ENCODE results near the gene WDR4. TPM values are rescaled to one million over a fixed set of nuclear protein-coding genes. Genes with fewer than 3 reads are reported as not detected.

The WDR4 gene
- total RNA-seq, 4 donors from 2014 or later: 4.1 to 20.8 (median 17.2) TPM

DNA sequence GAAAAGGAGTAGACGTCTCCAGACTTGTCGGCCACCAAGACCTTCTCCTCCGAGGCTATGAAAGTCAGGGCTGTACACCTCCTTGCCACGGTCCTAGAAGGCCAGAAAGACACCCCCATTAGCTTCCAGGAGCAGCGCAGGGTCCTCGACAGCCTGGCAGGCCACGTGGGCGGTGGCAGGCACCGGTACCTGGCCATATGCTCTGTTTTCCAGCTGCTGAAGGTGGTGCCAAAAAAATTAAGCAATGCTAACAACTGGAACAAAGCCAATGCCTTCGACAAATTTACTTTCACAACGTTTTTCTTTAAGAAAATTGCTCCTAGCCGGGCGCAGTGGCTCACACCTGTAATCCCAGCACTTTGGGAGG lies 15.9 kb downstream of the WDR4 start:
- intact Hi-C loops (cut with DNase I): no loop called here
- no peak for TF ChIP-seq POLR2A (IDR thresholded peaks at IDR 0.05)
- TF ChIP-seq, protein P1, sequence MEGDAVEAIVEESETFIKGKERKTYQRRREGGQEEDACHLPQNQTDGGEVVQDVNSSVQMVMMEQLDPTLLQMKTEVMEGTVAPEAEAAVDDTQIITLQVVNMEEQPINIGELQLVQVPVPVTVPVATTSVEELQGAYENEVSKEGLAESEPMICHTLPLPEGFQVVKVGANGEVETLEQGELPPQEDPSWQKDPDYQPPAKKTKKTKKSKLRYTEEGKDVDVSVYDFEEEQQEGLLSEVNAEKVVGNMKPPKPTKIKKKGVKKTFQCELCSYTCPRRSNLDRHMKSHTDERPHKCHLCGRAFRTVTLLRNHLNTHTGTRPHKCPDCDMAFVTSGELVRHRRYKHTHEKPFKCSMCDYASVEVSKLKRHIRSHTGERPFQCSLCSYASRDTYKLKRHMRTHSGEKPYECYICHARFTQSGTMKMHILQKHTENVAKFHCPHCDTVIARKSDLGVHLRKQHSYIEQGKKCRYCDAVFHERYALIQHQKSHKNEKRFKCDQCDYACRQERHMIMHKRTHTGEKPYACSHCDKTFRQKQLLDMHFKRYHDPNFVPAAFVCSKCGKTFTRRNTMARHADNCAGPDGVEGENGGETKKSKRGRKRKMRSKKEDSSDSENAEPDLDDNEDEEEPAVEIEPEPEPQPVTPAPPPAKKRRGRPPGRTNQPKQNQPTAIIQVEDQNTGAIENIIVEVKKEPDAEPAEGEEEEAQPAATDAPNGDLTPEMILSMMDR (IDR thresholded peaks at IDR 0.05): no peak
- H3K27ac ChIP-seq: no peak overlapping the region
- DNase-seq: no peak
- H3K9me3 ChIP-seq: no peaks in the 10 kb centered on the region
- no peak overlapping the region for H3K4me3 ChIP-seq
- peaks cover 0 to 14% (median 0%) of the 10 kb centered on the region in 3 donors for H3K4me1 ChIP-seq
- no peaks in the 10 kb centered on the region for H3K27me3 ChIP-seq
- 38 to 55% methylated on average over 6 to 8 of the region's 13 CpGs for WGBS, 2 donors
- H3K36me3 ChIP-seq: peaks cover 11 to 97% (median 37%) of the 10 kb centered on the region in 3 donors

DNA sequence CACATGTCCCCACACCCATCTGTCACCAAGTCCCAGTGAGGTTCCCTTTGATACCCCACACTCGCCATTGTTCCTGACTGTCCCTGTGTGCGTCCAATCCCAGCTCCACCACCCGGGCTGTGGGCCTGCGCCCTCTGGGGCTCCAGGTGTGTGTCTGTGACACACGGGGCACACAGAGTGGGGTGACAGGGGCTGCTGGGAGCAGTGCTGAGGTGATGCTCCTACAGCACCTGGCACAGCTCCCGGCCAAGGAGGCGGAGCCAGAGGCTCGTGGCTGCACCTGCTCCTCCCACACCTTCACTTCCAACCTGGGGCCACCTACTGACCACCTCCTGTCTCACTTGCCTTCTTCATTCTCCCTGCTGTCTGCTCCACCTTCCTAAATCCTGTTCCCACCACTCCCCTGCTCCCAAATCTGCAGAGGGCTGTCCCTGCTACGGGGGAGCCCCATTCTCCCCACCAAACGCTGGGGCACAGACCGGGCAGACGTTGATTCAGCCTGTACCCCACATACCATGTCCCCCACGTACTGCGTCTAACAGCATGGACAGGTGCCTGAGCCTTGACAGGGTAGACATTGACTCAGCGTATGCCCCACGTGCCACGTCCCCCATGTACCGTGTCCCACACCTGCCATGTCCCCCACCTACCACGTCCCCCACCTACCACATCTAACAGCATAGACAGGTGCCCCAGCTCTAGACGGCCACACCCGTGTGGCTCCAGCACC lies 16.4 kb downstream of the WDR4 start:
- no peak for DNase-seq
- intact Hi-C loops (cut with DNase I): no loop called here
- TF ChIP-seq, protein P1 (IDR thresholded peaks at IDR 0.05): peak in 1 of 6 experiments; percentile 38
- TF ChIP-seq POLR2A (IDR thresholded peaks at IDR 0.05): no peak
- whole genome bisulfite sequencing, 2 donors: 76 to 88% methylated on average over 15 to 21 of the region's 21 CpGs
- no peaks in the 10 kb centered on the region for H3K27me3 ChIP-seq
- H3K9me3 ChIP-seq: no peaks in the 10 kb centered on the region
- peaks cover 0 to 14% (median 0%) of the 10 kb centered on the region in 3 donors for H3K4me1 ChIP-seq
- H3K27ac ChIP-seq: peak overlapping the region in 1 of 4 donors; percentile 28
- H3K36me3 ChIP-seq: peaks cover 17 to 97% (median 32%) of the 10 kb centered on the region in 3 donors
- no peak overlapping the region for H3K4me3 ChIP-seq

DNA sequence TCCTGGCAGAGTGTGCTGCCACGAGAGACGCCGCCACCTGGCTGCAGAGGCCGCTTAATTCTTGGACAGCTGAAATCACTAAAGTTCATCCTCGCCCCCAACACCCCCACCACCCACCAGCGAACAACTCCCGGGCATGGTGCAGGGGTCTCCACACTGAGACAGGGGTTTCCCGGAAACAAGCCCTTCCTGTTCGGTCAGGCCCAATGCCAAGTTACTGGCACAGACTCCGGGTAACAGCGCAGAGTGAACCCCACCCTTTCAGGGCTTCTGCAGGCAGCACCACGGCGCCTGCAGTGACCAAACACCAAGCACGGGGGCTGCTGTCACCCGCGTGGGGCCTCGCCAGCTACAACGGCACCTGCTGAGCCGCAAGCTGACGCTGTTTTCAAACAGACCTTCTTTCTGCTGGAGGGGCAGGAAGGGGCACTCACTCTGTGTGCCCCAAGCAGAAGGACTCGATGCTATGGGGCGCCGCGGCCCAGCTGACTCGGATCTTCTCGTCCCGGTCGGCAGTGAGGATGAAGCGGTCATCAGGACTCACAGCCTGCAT lies 17.4 kb downstream of the WDR4 start:
- no peaks in the 10 kb centered on the region for H3K9me3 ChIP-seq
- peak overlapping the region in 1 of 4 donors; percentile 9 for H3K27ac ChIP-seq
- DNase-seq: no peak
- peaks cover 24 to 97% (median 31%) of the 10 kb centered on the region in 3 donors for H3K36me3 ChIP-seq
- peaks cover 0 to 14% (median 0%) of the 10 kb centered on the region in 3 donors for H3K4me1 ChIP-seq
- WGBS, 2 donors: 60 to 78% methylated on average over 5 to 12 of the region's 29 CpGs
- intact Hi-C loops (cut with DNase I): no loop called here
- no peaks in the 10 kb centered on the region for H3K27me3 ChIP-seq
- no peak overlapping the region for H3K4me3 ChIP-seq
- TF ChIP-seq POLR2A (IDR thresholded peaks at IDR 0.05): no peak
- TF ChIP-seq, protein P1 (IDR thresholded peaks at IDR 0.05): no peak

DNA sequence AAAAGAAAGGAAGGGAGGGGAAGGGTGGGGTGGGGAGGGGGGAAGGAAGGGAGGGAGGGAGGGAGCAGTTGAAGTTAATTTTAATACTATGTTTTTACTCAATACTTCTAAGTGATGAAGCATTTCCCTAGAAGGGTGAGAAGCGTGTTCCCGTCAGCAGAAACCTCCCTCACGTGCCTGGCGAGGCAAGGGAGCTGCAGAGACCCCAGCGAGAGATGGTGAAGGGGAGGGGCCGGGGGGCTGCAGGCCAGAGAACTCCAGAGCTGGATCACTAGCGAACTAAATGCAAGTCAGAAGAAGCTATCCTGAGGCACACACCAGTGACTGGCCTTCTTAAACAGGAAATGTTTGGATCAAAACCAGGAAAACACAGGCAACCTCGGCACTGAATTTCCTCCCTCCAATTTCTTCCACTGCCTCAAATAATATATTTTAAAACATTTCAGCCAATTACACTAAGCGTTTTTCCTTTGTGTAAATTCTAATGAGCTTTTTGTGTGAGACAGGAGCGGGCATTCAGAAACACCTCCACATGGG lies 18.0 kb downstream of the WDR4 start:
- Histone ChIP-seq H3K4me1 (peaks cover 0 to 14% (median 0%) of the 10 kb centered on the region in 3 donors), H3K27ac (peak overlapping the region in 1 of 4 donors; percentile 9), H3K4me3 (no peak overlapping the region), H3K36me3 (peaks cover 27 to 97% (median 31%) of the 10 kb centered on the region in 3 donors), H3K27me3 (no peaks in the 10 kb centered on the region), H3K9me3 (no peaks in the 10 kb centered on the region)
- no peak for DNase-seq
- WGBS, 2 donors: 76 to 83% methylated on average over 10 of the region's 10 CpGs
- intact Hi-C loops (cut with DNase I): no loop called here
- no peak for TF ChIP-seq POLR2A (IDR thresholded peaks at IDR 0.05)
- TF ChIP-seq, protein P1 (IDR thresholded peaks at IDR 0.05): no peak

DNA sequence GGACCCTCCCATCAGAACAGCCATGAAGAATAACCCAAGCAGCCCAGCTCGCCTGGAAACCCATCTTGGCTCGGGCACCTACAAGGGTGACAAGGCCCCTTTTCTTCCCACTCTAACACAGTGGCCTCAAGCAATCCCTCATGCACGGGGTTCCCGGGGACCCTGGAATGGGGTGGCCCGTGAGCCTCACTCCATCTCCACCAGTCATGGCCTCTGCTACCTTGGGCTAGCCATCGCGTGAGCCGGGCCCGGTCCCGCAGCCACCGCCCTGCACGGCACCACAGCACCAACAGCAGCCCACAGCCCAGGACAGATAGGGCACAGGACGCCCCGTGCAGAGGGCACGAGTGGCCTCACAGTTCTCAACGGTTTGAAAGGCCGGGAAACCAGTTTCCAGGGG lies 19.0 kb downstream of the WDR4 start:
- DNase-seq: no peak

More for the DNA sequence above, 19.0 kb downstream of the WDR4 start:
- intact Hi-C loops (cut with DNase I): no loop called here
- 86 to 95% methylated on average over 2 to 7 of the region's 17 CpGs for WGBS, 2 donors
- TF ChIP-seq, protein P1 (IDR thresholded peaks at IDR 0.05): no peak
- Histone ChIP-seq H3K36me3 (peaks cover 31 to 97% (median 32%) of the 10 kb centered on the region in 3 donors), H3K27ac (no peak overlapping the region), H3K9me3 (no peaks in the 10 kb centered on the region), H3K4me3 (no peak overlapping the region), H3K27me3 (no peaks in the 10 kb centered on the region), H3K4me1 (peaks cover 0 to 14% (median 0%) of the 10 kb centered on the region in 3 donors)
